Stimulated activated CD4-positive, alpha-beta T cell treated with anti-CD3 and anti-CD28 coated beads, Interleukin-12 subunit alpha, Interleukin-12 subunit beta, amount 100 ng/mL, for 24 hours (primary cell): ENCODE results near the gene PDE1C.

Source experiments
- DNase-seq, 2 experiments: peaks; one replicate each; pipeline ENCODE4 v3.0.0-alpha.2; 2020; ENCODE audit warnings: low read depth in 2 of 2

PDE1C gene

DNA sequence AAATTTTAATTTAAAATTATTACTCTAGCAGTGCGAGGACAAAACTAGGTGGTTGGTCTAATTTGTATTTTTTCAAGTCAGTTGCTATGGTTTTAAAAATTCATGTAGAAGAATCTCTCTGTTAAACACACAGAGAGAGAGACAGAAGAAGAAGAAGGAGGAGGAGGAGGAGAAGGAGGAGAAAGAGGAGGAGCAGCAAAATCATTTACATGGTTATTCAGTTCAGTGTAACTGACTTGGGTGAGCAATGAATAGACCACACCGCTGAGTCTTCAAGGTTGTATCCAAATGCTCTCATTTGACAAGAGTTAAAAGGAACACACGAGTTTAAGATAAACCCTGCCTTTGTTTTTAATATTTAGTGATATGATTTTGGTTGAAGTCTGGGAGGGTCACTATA is 131.1 kb downstream of the PDE1C start:
- no peak for DNase-seq

DNA sequence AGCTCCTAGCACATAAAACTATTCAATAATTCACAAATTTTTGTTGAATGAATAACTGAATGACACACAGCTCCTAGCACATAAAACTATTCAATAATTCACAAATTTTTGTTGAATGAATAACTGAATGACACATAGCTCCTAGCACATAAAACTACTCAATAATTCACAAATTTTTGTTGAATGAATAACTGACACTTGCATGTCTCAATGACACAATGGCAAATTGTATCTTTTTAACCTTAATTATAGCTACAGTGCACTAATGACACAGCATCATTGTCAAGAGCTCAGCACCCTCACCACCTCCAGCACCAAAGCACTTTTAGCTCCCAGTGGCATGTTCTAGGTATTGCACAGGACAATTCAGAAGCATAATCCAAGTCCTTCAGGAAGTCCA is 131.6 kb downstream of the PDE1C start:
- DNase-seq: no peak

GRCh38 chr7:31937982-31938381 is 132.2 kb downstream of the PDE1C start:
- DNase-seq: no peak

DNA sequence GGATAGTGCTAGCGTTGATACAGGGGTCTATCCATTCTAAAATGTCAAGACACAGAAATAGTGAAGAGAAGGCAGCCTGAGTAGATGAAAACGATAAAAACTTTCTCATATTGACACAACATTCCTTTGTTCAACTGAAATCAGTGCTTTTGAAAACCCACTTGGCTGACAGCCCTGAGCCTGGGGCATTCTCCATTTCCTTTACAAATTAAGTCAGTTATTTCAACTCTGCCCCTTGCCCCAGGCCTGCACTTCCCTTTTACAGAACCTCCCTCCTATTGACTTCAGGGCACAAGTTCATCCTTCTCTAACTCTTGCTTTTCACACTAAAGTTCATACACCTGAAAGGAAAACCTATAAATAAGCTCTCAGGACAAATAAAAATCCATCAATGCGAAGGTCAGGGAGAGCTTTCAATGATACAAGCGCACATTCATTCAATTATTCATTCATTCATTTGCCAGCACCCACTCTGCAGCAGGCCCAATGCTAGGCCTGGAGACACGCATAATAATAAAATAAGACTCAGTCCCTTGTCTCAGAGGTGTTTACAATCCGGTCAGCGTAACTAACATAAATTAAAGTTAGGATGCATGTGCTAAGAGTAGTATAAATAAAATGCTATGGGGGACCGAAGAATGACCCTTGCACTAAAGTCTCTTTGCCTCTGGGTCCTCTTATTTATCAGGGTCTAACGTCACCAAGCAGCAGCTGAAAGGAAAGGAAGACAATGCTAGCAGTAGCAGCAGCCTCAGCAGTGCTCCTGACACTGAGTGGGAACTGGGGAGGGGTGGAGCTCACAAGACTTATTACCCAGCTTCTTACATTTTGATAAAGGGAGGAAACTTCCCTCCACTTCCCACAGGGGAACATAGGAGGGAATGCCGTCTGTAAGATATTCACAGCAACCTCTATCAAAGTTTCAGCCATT is 134.8 kb downstream of the PDE1C start:
- DNase-seq: no peak

GRCh38 chr7:31934551-31934950 is 135.7 kb downstream of the PDE1C start:
- DNase-seq: no peak

DNA sequence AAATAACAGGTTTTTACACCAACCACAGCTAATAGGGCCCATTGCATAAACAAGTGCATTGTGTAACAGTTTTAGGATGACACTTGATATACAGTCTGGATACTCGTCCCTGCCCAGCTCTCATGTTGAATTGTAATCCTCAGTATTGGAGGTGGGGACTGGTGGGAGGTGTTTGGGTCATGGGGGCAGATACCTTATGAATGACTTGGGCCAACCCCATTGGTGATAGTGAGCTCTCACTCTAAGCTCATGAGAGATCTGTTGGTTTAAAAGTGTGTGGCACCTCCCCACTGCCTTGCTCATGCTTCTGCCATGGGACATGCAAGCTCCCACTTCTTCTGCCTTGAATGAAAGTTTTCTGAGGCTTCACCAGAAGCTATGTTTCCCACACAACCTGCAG is 136.7 kb downstream of the PDE1C start:
- no peak for DNase-seq

DNA sequence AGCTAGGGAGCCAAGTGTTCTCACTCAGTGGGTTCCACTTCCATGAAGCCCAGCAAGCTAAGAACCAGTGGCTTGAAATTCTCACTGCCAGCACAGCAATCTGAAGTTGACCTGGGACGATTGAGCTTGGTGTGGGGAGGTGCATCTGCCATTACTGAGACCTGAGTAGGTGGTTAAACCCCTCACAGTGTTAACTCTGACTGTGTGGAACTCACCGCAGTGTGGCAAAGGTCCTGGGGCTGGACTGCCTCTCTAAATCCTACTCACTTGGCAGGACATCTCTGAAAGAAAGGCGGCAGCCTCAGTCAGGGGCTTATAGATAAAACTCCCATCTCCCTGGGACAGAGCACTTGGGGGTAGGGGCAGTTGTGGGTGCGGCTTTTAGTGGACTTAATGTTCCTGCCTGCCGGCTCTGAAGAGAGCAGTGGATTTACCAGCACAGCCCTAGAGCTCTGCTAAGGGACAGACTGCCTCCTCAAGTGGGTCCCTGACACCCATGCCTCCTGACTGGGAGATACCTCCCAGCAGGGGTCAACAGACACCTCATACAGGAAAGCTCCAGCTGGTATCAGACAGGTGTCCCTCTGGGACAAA is 143.1 kb downstream of the PDE1C start:
- no peak for DNase-seq

- DNase-seq: no peak
Measured at GRCh38 chr7:31925753-31926454, 144.3 kb downstream of the PDE1C start.

DNA sequence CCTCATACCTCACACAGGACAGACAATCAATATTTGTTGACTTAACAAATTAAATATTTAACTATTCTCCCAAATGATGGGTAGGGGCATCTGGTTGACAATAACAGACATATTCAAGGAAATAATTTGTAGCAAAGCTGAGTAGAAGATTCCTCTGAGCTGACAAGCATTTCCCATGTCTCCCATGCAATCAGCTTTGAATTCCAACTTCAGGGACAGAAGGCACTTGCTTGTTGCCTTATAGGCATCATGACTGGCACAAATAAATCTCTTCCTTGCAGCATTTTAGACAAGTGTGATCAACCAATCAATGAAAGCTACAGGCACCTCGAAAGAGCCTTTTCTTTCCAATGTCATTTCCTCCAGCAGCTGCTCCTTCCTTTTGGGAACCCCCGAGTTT is 146.0 kb downstream of the PDE1C start:
- DNase-seq: no peak

DNA sequence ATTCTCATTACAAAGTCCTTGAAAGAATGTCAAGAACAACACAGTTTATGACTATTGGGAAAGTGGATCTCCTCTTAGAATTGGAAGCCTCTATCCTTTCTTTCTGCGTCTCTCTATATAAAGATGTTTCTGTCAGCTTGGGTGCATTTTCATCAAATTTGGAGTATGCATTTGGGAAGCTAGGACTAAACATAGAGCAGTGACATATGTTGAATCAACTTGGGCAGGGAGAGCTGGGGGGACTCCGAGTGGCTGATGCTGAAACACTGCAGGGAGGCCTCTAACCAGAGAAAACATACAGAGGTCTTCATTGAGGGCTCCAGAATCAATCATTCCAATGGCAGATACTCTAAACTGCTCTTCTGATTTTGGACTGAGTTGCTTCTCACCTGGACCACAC is 147.4 kb downstream of the PDE1C start:
- no peak for DNase-seq

- no peak for DNase-seq
Measured at GRCh38 chr7:31921047-31921446, 149.2 kb downstream of the PDE1C start.

DNA sequence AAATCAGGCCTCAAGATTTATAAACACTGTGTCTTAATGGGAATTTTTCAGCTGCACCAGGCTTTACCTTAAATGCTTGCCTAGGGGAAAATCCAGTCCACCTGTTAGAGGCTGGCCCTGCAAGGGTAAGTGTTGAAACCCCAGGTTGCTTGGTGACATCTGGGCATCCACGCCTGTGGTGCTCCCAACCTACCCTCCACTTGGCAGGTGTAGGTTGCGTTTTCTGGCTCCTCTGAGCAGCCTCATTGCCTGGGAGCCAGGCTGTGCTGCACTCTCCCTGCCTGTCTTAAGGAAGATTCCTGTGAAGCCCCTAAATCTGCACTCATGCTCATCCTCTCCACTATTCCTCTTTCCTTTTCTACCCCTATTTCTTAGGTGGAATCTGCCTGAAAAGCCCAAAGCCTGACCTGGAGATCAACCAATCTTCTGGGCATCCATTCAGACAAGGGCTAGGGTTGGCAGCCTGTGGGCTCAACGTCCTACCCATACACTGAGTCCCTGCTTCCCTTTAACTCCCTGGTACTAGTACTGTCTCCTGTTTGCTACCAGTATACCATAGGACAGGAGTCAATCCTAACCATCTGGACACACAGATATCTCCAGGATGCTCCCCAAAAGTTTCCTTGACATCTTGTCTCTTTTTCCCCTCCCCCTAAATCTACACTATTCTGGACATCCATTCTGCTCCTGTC is 150.4 kb downstream of the PDE1C start:
- no peak for DNase-seq

DNA sequence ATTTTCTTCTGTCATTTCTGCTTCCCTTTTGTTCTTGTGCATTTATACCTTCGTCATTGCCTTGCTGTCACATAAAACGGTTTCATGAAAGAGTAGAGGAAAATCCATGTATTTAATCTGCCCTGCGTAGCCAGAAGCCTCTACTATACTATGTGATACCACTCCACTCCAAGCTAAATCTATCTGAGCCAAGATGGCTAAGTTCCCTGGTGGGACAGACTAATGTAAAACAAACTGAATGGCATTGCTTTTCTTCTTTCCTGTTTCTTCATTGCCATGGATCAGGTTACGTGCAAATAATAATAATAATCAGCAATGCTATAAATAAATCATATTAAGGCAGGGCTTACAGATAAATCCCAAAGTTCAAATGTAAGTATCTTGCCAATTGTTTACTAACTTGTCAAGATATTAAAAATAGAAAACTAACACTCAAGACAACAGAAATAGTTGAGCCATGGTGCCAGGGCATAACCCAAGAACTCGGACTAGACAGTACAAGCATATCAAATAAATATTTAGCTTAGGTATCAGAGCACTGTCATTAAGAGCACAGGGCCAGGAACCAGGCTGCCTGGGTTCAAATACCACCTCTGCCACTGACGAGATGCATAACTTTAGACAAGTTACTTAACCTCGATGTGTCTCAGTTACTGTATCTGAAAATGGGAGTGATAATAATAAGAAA is 151.4 kb downstream of the PDE1C start:
- no peak for DNase-seq

DNA sequence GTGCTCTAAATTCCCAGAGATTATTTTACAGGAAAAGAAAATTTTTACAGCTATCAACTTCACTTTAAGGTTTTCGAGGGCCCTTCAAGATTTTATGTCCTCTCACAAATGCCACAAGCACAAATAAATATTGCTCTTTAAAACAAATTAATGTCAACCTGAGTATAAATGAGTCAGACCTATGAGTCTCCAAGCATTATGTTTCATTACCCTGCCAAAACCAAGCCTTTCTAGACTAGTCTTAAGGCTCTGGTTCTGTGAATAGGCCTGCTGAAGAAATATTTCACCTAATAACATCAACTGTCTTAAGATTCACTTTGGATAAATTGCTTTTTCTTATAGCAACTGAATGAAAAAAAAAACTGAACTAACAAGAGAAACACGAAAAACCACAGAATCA is 153.0 kb downstream of the PDE1C start:
- DNase-seq: no peak

GRCh38 chr7:31910191-31910590 is 160.0 kb downstream of the PDE1C start:
- no peak for DNase-seq

- no peak for DNase-seq
Measured at GRCh38 chr7:31906479-31907171, 163.6 kb downstream of the PDE1C start.

DNA sequence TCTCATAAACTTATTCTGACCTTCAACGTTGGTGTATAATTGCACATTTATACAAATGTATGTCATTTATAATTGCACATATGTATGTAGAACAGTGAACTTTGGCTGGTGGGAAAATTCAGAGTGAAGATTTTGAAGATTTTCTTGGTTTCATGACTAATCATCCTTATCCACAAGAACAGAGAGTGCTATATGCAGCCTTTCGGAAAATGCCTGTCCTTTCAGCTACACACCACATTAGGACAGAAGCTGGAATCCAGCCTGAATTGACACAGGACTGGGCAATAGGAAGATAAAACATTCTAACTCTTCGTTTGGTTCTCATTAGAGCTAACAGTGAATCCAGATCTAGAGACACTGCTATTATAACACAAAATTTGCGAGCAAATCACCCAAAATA is 166.2 kb downstream of the PDE1C start:
- no peak for DNase-seq

DNA sequence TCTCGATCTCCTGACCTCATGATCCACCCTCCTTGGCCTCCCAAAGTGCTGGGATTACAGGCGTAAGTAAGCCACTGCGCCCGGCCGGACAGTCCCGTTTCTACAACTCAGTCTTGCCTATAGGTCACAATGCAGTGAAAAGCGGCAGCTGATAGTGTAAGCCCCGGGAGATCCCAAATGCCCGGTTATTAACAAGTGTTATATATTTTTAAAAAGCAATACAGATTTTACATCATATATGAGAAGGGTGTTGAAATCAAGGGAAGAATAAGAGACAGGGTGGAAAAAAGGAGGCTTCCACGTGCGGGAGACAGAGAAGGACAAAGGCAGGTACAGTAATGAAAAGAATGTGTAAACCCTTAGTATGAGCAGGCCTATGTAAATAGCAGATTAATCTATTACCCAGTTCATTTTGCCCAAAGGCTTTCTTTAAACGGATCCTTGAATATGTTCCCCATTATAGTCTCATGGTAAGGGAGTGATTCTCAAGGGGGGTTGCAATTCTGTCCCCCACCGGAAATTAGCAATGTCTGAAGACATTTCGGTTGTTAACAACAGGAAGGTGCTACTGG is 170.8 kb downstream of the PDE1C start:
- no peak for DNase-seq

DNA sequence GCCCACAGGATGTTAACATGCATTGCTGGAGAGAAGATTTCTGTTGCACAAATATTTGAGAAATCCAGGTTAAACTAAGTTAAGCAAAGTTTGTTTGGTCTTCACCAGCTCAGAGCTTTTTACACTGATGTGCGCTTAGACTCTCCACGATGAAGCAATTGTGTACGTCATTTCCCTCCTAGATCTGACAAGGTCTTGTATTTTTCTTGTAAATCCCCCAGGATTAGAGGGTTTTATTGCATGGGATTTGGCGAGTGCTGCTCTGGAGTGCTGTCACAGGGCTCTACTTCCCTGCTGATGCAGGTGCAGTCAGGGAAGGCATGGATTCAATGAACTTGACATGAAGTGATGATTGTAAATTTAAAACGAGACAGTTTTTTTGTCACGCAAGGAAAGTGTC is 173.3 kb downstream of the PDE1C start:
- no peak for DNase-seq

GRCh38 chr7:31894308-31894707 is 175.9 kb downstream of the PDE1C start:
- DNase-seq: no peak

DNA sequence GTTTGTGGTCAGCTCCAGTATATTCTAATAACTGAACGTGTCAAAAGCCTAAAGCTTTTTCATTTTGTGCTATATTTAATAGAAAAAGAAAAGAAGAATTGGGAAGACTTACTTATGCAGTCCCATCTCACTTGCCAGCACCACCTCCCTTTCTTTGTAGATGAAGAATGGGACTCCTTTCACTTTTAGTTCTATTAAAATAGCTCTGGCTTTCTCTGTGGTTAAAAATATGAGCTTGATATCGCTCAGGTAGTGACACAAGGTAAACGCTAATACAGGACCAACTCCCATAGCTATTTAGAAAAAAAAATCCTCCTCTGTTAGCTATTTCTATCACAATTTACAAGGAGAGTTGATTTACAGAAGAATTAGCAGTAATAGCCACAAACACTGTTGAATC is 176.8 kb downstream of the PDE1C start:
- no peak for DNase-seq
